NT2/D1 (cell line): ENCODE measurements around the gene CDH4.

Experiments
- SUZ12 ChIP-seq: IDR thresholded peaks from 2 replicates; pipeline ENCODE4 v1.6.1; 2011; ENCODE audit not compliant: insufficient read length, insufficient read depth; ENCODE audit errors: extremely low read depth
- YY1 ChIP-seq: IDR thresholded peaks from 2 replicates; pipeline ENCODE4 v1.6.1; 2011; ENCODE audit not compliant: insufficient read length, insufficient read depth
- ZNF274 ChIP-seq: IDR thresholded peaks from 2 replicates; pipeline ENCODE4 v1.6.1; 2011; ENCODE audit warnings: mild to moderate bottlenecking, low read depth, low read length

DNA sequence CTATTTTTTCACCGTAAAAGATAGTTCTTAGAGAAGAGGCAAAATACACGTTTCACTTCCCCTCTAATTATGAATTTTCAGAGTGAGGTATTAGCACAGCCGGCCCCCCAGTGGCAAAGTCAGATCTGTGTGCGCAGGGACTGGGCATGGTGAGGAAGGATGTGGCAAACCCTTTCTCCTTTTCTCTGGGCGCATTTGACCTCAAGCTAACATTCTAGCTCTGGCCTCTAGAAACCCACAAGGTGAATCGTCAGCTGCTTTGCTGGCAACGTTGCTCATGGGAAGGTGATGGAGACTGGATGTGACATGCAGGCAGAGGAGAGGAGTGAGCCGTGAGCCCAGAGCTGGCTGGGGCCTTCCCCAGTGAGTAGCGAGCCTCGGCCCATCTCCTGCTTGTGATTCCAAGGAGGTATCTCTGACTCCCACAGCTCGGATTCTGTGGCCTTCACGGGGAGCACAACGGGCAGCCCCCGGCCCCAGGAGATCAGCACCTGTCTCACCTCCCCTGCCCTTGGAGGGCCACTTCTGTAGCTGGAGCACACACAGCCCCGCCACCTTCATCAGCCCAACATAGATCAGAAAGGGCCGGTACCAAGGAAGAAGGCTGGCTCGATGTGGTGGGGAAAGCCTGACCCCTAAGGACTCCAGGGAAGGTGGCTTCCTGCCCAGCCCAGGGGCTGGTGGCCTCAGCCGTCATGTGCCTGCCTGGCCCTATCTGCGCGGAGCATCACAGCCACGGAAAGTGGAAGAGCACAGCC lies 660.8 kb downstream of the CDH4 start:
- TF ChIP-seq YY1 (no peak), SUZ12 (no peak), ZNF274 (no peak)
